ENCODE data around the gene PAF1. TPM values are rescaled to one million over a fixed set of nuclear protein-coding genes. Genes with fewer than 3 reads are reported as not detected.

PAF1 gene
- total RNA-seq, 1 donor from 2014 or later = 47.1 TPM

- Mint-ChIP-seq H3K4me1 (peaks cover 2% of the 10 kb centered on the region), H3K36me3 (ENCODE audit: low read depth) (peaks cover 44% of the 10 kb centered on the region), H3K4me3 (no peak overlapping the region), H3K27me3 (no peaks in the 10 kb centered on the region), H3K9me3 (no peaks in the 10 kb centered on the region), H3K27ac (no peak overlapping the region)
- DNase-seq = no peak
- intact Hi-C loops (cut with micrococcal nuclease) = no loop called here
These were observed 18.7 kb downstream of the PAF1 start for GRCh38 chr19:39372047-39372802.

GRCh38 chr19:39370735-39371134, 20.2 kb downstream of the PAF1 start:
- H3K4me1 Mint-ChIP-seq = peaks cover 2% of the 10 kb centered on the region
- intact Hi-C loops (cut with micrococcal nuclease) = no loop called here
- H3K36me3 Mint-ChIP-seq (ENCODE audit: low read depth) = peaks cover 39% of the 10 kb centered on the region
- no peaks in the 10 kb centered on the region for H3K9me3 Mint-ChIP-seq
- no peak for DNase-seq
- H3K27ac Mint-ChIP-seq = no peak overlapping the region
- H3K27me3 Mint-ChIP-seq = no peaks in the 10 kb centered on the region
- H3K4me3 Mint-ChIP-seq = no peak overlapping the region

- DNase-seq = no peak
- H3K4me1 Mint-ChIP-seq = peaks cover 2% of the 10 kb centered on the region
- no peak overlapping the region for H3K27ac Mint-ChIP-seq
- no peaks in the 10 kb centered on the region for H3K9me3 Mint-ChIP-seq
- no peaks in the 10 kb centered on the region for H3K27me3 Mint-ChIP-seq
- H3K36me3 Mint-ChIP-seq (ENCODE audit: low read depth) = peaks cover 39% of the 10 kb centered on the region
- no peak overlapping the region for H3K4me3 Mint-ChIP-seq
- intact Hi-C loops (cut with micrococcal nuclease) = loop anchor here (5.0 kb wide), 1 partner anchor 263 kb away; no protein-coding TSS in a partner anchor
These were observed 21.7 kb downstream of the PAF1 start for GRCh38 chr19:39369200-39369599.

- H3K27ac Mint-ChIP-seq = no peak overlapping the region
- intact Hi-C loops (cut with micrococcal nuclease) = loop anchor here (5.0 kb wide), 1 partner anchor 267 kb away; no protein-coding TSS in a partner anchor
- DNase-seq = no peak
- H3K9me3 Mint-ChIP-seq = no peaks in the 10 kb centered on the region
- no peaks in the 10 kb centered on the region for H3K4me1 Mint-ChIP-seq
- no peaks in the 10 kb centered on the region for H3K27me3 Mint-ChIP-seq
- H3K4me3 Mint-ChIP-seq = no peak overlapping the region
- H3K36me3 Mint-ChIP-seq (ENCODE audit: low read depth) = peaks cover 28% of the 10 kb centered on the region
These were observed 25.4 kb downstream of the PAF1 start for GRCh38 chr19:39365531-39365930.

- no peaks in the 10 kb centered on the region for H3K9me3 Mint-ChIP-seq
- no peaks in the 10 kb centered on the region for H3K4me1 Mint-ChIP-seq
- DNase-seq = no peak
- H3K4me3 Mint-ChIP-seq = no peak overlapping the region
- intact Hi-C loops (cut with micrococcal nuclease) = no loop called here
- peak overlapping the region; percentile 69 for H3K27ac Mint-ChIP-seq
- no peaks in the 10 kb centered on the region for H3K27me3 Mint-ChIP-seq
- peaks cover 28% of the 10 kb centered on the region for H3K36me3 Mint-ChIP-seq (ENCODE audit: low read depth)
These were observed 26.9 kb downstream of the PAF1 start for GRCh38 chr19:39363901-39364457.

GRCh38 chr19:39362682-39363657, 27.9 kb downstream of the PAF1 start:
- DNase-seq = no peak
- H3K27me3 Mint-ChIP-seq = no peaks in the 10 kb centered on the region
- intact Hi-C loops (cut with micrococcal nuclease) = no loop called here
- H3K4me1 Mint-ChIP-seq = no peaks in the 10 kb centered on the region
- no peak overlapping the region for H3K4me3 Mint-ChIP-seq
- H3K36me3 Mint-ChIP-seq (ENCODE audit: low read depth) = peaks cover 31% of the 10 kb centered on the region
- H3K27ac Mint-ChIP-seq = peak overlapping the region; percentile 32
- no peaks in the 10 kb centered on the region for H3K9me3 Mint-ChIP-seq

GRCh38 chr19:39360599-39360998, 30.3 kb downstream of the PAF1 start:
- no peaks in the 10 kb centered on the region for H3K9me3 Mint-ChIP-seq
- no peak overlapping the region for H3K27ac Mint-ChIP-seq
- H3K36me3 Mint-ChIP-seq (ENCODE audit: low read depth) = peaks cover 45% of the 10 kb centered on the region
- intact Hi-C loops (cut with micrococcal nuclease) = no loop called here
- no peak for DNase-seq
- H3K4me3 Mint-ChIP-seq = no peak overlapping the region
- H3K4me1 Mint-ChIP-seq = peaks cover 4% of the 10 kb centered on the region
- no peaks in the 10 kb centered on the region for H3K27me3 Mint-ChIP-seq

GRCh38 chr19:39359026-39359425, 31.9 kb downstream of the PAF1 start:
- H3K9me3 Mint-ChIP-seq = no peaks in the 10 kb centered on the region
- peaks cover 4% of the 10 kb centered on the region for H3K4me1 Mint-ChIP-seq
- peaks cover 50% of the 10 kb centered on the region for H3K36me3 Mint-ChIP-seq (ENCODE audit: low read depth)
- H3K27ac Mint-ChIP-seq = no peak overlapping the region
- intact Hi-C loops (cut with micrococcal nuclease) = no loop called here
- no peak overlapping the region for H3K4me3 Mint-ChIP-seq
- no peaks in the 10 kb centered on the region for H3K27me3 Mint-ChIP-seq
- no peak for DNase-seq

- intact Hi-C loops (cut with micrococcal nuclease) = no loop called here
These were observed 34.3 kb downstream of the PAF1 start for GRCh38 chr19:39356647-39357046.

GRCh38 chr19:39356073-39356472, 34.8 kb downstream of the PAF1 start:
- no peak overlapping the region for H3K27ac Mint-ChIP-seq
- no peaks in the 10 kb centered on the region for H3K27me3 Mint-ChIP-seq
- H3K9me3 Mint-ChIP-seq = no peaks in the 10 kb centered on the region
- H3K4me3 Mint-ChIP-seq = no peak overlapping the region
- H3K36me3 Mint-ChIP-seq (ENCODE audit: low read depth) = peaks cover 61% of the 10 kb centered on the region
- H3K4me1 Mint-ChIP-seq = peaks cover 18% of the 10 kb centered on the region
- no peak for DNase-seq
- intact Hi-C loops (cut with micrococcal nuclease) = no loop called here

More at GRCh38 chr19:39356647-39357046, 34.3 kb downstream of the PAF1 start:
- DNase-seq = no peak
- no peak overlapping the region for H3K27ac Mint-ChIP-seq
- peaks cover 12% of the 10 kb centered on the region for H3K4me1 Mint-ChIP-seq
- no peaks in the 10 kb centered on the region for H3K27me3 Mint-ChIP-seq
- no peak overlapping the region for H3K4me3 Mint-ChIP-seq
- H3K9me3 Mint-ChIP-seq = no peaks in the 10 kb centered on the region
- peaks cover 57% of the 10 kb centered on the region for H3K36me3 Mint-ChIP-seq (ENCODE audit: low read depth)

- Mint-ChIP-seq H3K4me3 (no peak overlapping the region), H3K4me1 (peaks cover 20% of the 10 kb centered on the region), H3K9me3 (no peaks in the 10 kb centered on the region), H3K36me3 (ENCODE audit: low read depth) (peaks cover 62% of the 10 kb centered on the region), H3K27me3 (no peaks in the 10 kb centered on the region), H3K27ac (no peak overlapping the region)
- no peak for DNase-seq
- intact Hi-C loops (cut with micrococcal nuclease) = no loop called here
These were observed 35.7 kb downstream of the PAF1 start for GRCh38 chr19:39355253-39355652.

GRCh38 chr19:39352381-39353255, 38.3 kb downstream of the PAF1 start:
- no peak for DNase-seq
- H3K4me3 Mint-ChIP-seq = no peak overlapping the region

GRCh38 chr19:39351537-39352064, 39.3 kb downstream of the PAF1 start:
- intact Hi-C loops (cut with micrococcal nuclease) = loop anchor here (2.0 kb wide), 2 partner anchors 39 to 61 kb away; partner anchors contain the start of genes MED29, PAF1 and PLEKHG2
- Mint-ChIP-seq H3K9me3 (no peaks in the 10 kb centered on the region), H3K4me1 (peaks cover 37% of the 10 kb centered on the region), H3K36me3 (ENCODE audit: low read depth) (peaks cover 59% of the 10 kb centered on the region), H3K27me3 (no peaks in the 10 kb centered on the region), H3K27ac (peak overlapping the region; percentile 85), H3K4me3 (peak overlapping the region; percentile 15)
- peak; percentile 86 for DNase-seq

More at GRCh38 chr19:39352381-39353255, 38.3 kb downstream of the PAF1 start:
- Mint-ChIP-seq H3K27me3 (no peaks in the 10 kb centered on the region), H3K4me1 (peaks cover 35% of the 10 kb centered on the region), H3K9me3 (no peaks in the 10 kb centered on the region), H3K27ac (peak overlapping the region; percentile 85), H3K36me3 (ENCODE audit: low read depth) (peaks cover 66% of the 10 kb centered on the region)
- intact Hi-C loops (cut with micrococcal nuclease) = no loop called here

Data from activated CD4-positive, alpha-beta T cell treated with anti-CD3 and anti-CD28 coated beads, Interleukin-2, amount 10 ng/mL, durations not matched to agents 24 days and 14 days (primary cell).